Effector CD4-positive, alpha-beta T cell (primary cell): ENCODE results near the gene OTUD1.

Experiments used
- DNase-seq: peaks from one replicate; pipeline ENCODE4 v3.0.0-alpha.2; 2020

OTUD1 gene

GRCh38 chr10:23469596-23470237, 30.8 kb downstream of the OTUD1 start:
- no peak for DNase-seq

GRCh38 chr10:23472181-23472580, 33.3 kb downstream of the OTUD1 start:
- DNase-seq = no peak

- DNase-seq = no peak
Measured at GRCh38 chr10:23474081-23474480, 35.2 kb downstream of the OTUD1 start.

GRCh38 chr10:23474626-23475025, 35.8 kb downstream of the OTUD1 start:
- no peak for DNase-seq

- no peak for DNase-seq
Measured at GRCh38 chr10:23478570-23478969, 39.7 kb downstream of the OTUD1 start.

GRCh38 chr10:23479798-23480473, 41.1 kb downstream of the OTUD1 start:
- DNase-seq = no peak

GRCh38 chr10:23481363-23481961, 42.6 kb downstream of the OTUD1 start:
- no peak for DNase-seq

- DNase-seq = no peak
Measured at GRCh38 chr10:23490115-23490514, 51.2 kb downstream of the OTUD1 start.
